Measurements from ENCODE around the gene NCAN.

DNA sequence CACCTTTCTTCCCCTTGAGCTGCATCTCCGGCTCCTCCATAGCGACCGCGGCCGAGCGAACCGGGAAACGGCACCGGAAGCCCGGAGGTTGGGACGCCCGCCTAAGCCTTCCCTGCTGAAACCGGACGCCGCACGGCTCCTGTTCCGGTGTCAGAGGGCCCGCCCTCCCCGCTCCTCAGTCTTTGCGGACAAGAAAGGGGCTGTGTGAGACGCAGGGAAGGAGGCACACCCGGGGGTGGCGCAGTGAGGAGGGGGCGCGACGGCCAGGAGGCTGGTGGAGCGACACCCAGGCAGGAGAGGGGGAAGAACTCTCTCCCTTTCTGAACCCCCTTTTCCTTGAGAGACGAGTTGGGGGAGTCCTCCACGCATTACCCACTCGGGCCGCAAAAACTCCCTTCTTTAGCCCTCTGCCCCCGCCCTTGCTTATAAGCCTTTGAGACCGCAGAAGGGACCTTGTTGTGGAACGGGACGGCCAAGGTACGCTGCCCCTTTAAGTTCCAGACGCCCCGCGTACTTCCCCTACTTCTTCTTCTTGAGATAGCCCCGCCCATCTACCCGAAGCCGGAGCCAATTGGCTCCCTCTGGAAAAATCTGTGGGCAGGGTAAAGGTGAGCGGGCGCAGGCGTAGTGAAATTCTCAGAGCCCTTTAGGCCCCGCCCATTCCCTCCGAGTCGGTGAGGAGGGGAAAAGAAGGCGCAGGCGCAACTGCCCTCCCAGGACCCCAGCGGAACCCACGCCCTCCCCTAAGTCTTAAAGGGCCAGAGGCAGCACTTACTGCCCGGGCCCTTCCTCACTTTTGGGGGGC is 19.5 kb upstream of the NCAN start, which contains the start of the genes BORCS8 and RFXANK:
- TF ChIP-seq BRCA1 (IDR thresholded peaks at IDR 0.05; ENCODE audit: low read depth, low read length) (no peak), POLR2A (IDR thresholded peaks at IDR 0.05; ENCODE audit: control extremely low read depth in 1 of 2, low read depth in 2 of 2, low read length in 2 of 2) (peak in 1 of 2 experiments; percentile 80; a peak in 2 of 3 replicates), JUND (IDR thresholded peaks at IDR 0.05; ENCODE audit: low read length) (no peak; the same call in 1 of the 2 replicates), CHD2 (IDR thresholded peaks at IDR 0.05; ENCODE audit: low read length) (0 out of 2 replicates have a peak, but pooled peaks have one; percentile 45), CBX5 (IDR thresholded peaks at IDR 0.05; ENCODE audit: low read depth, low read length) (no peak)
- TF ChIP-seq, protein P1, sequence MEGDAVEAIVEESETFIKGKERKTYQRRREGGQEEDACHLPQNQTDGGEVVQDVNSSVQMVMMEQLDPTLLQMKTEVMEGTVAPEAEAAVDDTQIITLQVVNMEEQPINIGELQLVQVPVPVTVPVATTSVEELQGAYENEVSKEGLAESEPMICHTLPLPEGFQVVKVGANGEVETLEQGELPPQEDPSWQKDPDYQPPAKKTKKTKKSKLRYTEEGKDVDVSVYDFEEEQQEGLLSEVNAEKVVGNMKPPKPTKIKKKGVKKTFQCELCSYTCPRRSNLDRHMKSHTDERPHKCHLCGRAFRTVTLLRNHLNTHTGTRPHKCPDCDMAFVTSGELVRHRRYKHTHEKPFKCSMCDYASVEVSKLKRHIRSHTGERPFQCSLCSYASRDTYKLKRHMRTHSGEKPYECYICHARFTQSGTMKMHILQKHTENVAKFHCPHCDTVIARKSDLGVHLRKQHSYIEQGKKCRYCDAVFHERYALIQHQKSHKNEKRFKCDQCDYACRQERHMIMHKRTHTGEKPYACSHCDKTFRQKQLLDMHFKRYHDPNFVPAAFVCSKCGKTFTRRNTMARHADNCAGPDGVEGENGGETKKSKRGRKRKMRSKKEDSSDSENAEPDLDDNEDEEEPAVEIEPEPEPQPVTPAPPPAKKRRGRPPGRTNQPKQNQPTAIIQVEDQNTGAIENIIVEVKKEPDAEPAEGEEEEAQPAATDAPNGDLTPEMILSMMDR (IDR thresholded peaks at IDR 0.05; ENCODE audit: control extremely low read depth in 1 of 3, insufficient read depth in 1 of 3, low read depth in 1 of 3, low read length in 3 of 3), result peak in 1 of 3 experiments; percentile 4; a peak in 1 of 4 replicates
